OCI-LY1 (cell line): ENCODE data around the gene MAN1C1.

ENCODE experiments used
- H2AFZ ChIP-seq: fragments of 200-600 bp; sonication (generic), shearing (Covaris generic); 2 replicates; pipeline ENCODE4 v1.6.0; 2014; ENCODE audit warnings: antibody characterized with exemption, mild to moderate bottlenecking, low read length
- H3F3A ChIP-seq: fragments of 200-600 bp; sonication (generic), shearing (Covaris generic); 2 replicates; pipeline ENCODE4 v1.6.0; 2014; ENCODE audit warnings: mild to moderate bottlenecking, antibody characterized with exemption, low read length, moderate library complexity; ENCODE audit not compliant: insufficient read depth
- H3K27ac ChIP-seq: fragments of 200-600 bp; sonication (generic); 2 replicates; pipeline ENCODE4 v1.5.1; 2014; ENCODE audit warnings: low read length, mixed run types, mild to moderate bottlenecking, low read depth; ENCODE audit not compliant: poor library complexity, severe bottlenecking
- H3K27me3 ChIP-seq: fragments of 200-600 bp; sonication (generic); 2 replicates; pipeline ENCODE4 v1.6.0; 2014; ENCODE audit warnings: antibody characterized with exemption, mild to moderate bottlenecking, low read length, moderate library complexity; ENCODE audit not compliant: insufficient read depth
- H3K36me3 ChIP-seq: fragments of 200-600 bp; sonication (generic); 2 replicates; pipeline ENCODE4 v1.6.1; 2014; ENCODE audit warnings: mild to moderate bottlenecking, antibody characterized with exemption, low read length, moderate library complexity, mixed read lengths; ENCODE audit not compliant: insufficient read depth
- H3K4me1 ChIP-seq: fragments of 200-600 bp; sonication (generic); 2 replicates; pipeline ENCODE4 v1.5.1; 2014; ENCODE audit warnings: mild to moderate bottlenecking, low read length, moderate library complexity; ENCODE audit not compliant: insufficient read depth, severe bottlenecking
- H3K4me2 ChIP-seq: fragments of 200-600 bp; sonication (generic), shearing (Covaris generic); 2 replicates; pipeline ENCODE4 v1.6.1; 2014; ENCODE audit warnings: low read length
- H3K4me3 ChIP-seq: fragments of 200-600 bp; sonication (generic); 2 replicates; pipeline ENCODE4 v1.5.1; 2014; ENCODE audit warnings: low read length, low read depth, mild to moderate bottlenecking, mixed read lengths; ENCODE audit not compliant: poor library complexity, severe bottlenecking
- H3K79me2 ChIP-seq: fragments of 200-600 bp; shearing (Covaris generic); 2 replicates; pipeline ENCODE4 v1.6.1; 2016; ENCODE audit warnings: mixed run types, low read length, mixed read lengths; ENCODE audit not compliant: insufficient read depth
- H3K9ac ChIP-seq: fragments of 200-600 bp; sonication (generic), shearing (Covaris generic); 2 replicates; pipeline ENCODE4 v1.6.1; 2014; ENCODE audit warnings: mild to moderate bottlenecking, low read length, mixed read lengths
- H3K9me2 ChIP-seq: fragments of 200-600 bp; sonication (generic), shearing (Covaris generic); 2 replicates; pipeline ENCODE4 v1.6.1; 2014; ENCODE audit warnings: low read depth, mild to moderate bottlenecking, low read length, mixed read lengths
- H3K9me3 ChIP-seq: fragments of 200-600 bp; shearing (Covaris generic); 2 replicates; pipeline ENCODE4 v1.6.1; 2014; ENCODE audit warnings: low read length, mixed read lengths
- H4K20me1 ChIP-seq: fragments of 200-600 bp; sonication (generic), shearing (Covaris generic); 2 replicates; pipeline ENCODE4 v1.6.0; 2016; ENCODE audit warnings: mild to moderate bottlenecking, low read length; ENCODE audit not compliant: insufficient read depth
- CTCF ChIP-seq: fragments of 200-600 bp; sonication (generic), shearing (Covaris generic); IDR thresholded peaks from 2 replicates; pipeline ENCODE4 v1.5.1; 2017; ENCODE audit warnings: mild to moderate bottlenecking, antibody characterized with exemption, low read length, moderate library complexity, mixed read lengths
- EZH2 ChIP-seq: fragments of 200-600 bp; sonication (generic), shearing (Covaris generic); IDR thresholded peaks from 2 replicates; pipeline ENCODE4 v1.8.0; 2017; ENCODE audit warnings: borderline replicate concordance, mixed run types, mild to moderate bottlenecking, antibody characterized with exemption, low read length, moderate library complexity, mixed read lengths

The MAN1C1 gene

GRCh38 chr1:25750923-25751605 lies 134.5 kb downstream of the MAN1C1 start:
- H3K4me1 ChIP-seq, result no peaks in the 10 kb centered on the region
- TF ChIP-seq CTCF (no peak), EZH2 (no peak)
- H3K9me2 ChIP-seq, result no peaks in the 10 kb centered on the region
- no peaks in the 10 kb centered on the region for H4K20me1 ChIP-seq
- no peaks in the 10 kb centered on the region; the same call in 1 of the 2 replicates for H3K27me3 ChIP-seq
- H3K9ac ChIP-seq, result no peak overlapping the region
- no peaks in the 10 kb centered on the region for H3K36me3 ChIP-seq
- H3K4me2 ChIP-seq, result no peak overlapping the region
- no peaks in the 10 kb centered on the region for H3F3A ChIP-seq
- H3K9me3 ChIP-seq, result no peaks in the 10 kb centered on the region
- no peak overlapping the region for H3K4me3 ChIP-seq
- no peak overlapping the region for H2AFZ ChIP-seq
- no peak overlapping the region for H3K27ac ChIP-seq
- no peaks in the 10 kb centered on the region for H3K79me2 ChIP-seq

DNA sequence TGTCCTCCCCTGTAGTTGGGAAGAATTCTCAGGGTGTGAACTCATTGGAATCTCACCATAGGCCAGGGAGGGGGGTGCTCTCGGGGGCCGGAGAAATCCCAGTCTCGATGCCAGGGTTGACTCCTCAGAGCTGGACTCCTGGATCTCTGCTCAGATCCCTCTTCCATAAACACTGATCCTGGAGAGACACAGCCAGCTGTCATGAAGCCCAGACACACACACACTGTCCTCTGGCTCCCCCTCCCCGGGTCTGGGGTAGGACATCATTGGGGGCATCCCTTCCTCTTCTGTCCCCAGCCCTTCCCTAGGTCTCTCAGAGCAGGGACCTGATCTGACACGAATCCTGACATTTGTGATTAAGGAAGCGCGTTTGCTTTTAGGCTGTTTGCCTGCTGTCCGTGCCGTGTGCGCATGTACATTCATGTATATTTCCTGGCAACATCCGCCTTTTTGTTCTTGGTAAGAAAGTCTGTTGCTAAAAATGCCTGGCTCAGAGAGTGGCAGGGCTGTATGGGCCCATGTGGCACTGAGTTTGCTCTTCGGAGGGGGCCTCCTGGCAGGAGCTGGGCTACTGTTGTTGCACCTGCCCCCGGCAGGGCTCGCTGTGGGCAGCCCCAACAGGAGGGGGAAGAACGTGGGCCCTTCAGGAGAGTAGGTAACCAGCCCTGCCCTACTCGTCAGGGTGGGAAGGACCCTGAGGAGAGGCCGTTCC lies 138.0 kb downstream of the MAN1C1 start:
- no peaks in the 10 kb centered on the region for H3K9me3 ChIP-seq
- TF ChIP-seq CTCF (0 out of 2 replicates have a peak, but pooled peaks have one; percentile 15), EZH2 (no peak)
- H3K9me2 ChIP-seq, result no peaks in the 10 kb centered on the region
- H2AFZ ChIP-seq, result no peak overlapping the region
- H3K79me2 ChIP-seq, result no peaks in the 10 kb centered on the region
- H3K4me3 ChIP-seq, result no peak overlapping the region
- H3K36me3 ChIP-seq, result no peaks in the 10 kb centered on the region
- H3K9ac ChIP-seq, result no peak overlapping the region
- no peaks in the 10 kb centered on the region for H3K4me1 ChIP-seq
- no peak overlapping the region for H3K4me2 ChIP-seq
- no peak overlapping the region for H3K27ac ChIP-seq
- no peaks in the 10 kb centered on the region; the same call in 1 of the 2 replicates for H3K27me3 ChIP-seq
- H4K20me1 ChIP-seq, result no peaks in the 10 kb centered on the region
- no peaks in the 10 kb centered on the region for H3F3A ChIP-seq

DNA sequence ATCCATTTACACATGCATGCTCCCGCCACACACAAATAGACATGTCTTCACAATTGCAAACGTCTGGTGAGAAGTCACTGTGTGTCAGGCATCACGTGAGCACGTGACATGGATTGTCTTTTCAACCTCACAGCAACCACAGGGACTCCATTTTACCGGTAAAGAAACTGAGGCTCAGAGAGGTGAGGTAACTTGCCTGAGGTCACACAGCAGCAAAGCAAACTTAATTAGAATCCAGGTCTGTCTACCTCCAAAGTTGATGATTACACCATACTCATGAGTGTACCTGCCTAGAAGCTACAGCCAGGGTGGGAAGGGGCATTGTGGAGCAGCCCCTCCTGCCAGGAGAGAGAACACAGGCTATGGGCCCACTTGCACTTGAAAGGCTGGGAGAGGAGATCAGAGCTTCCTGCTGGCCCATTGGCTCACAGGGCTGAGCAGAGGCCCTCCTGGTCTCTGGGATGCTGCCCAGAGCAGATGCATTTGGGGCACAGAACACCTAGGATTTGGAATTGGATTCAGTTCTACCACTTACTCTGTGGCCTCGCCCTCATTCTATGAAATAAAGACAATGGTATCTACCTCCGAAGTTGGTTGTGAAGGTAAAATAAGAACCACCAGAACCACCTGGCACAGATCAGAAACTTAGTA lies 139.0 kb downstream of the MAN1C1 start:
- Histone ChIP-seq H3K4me3 (no peak overlapping the region), H3K79me2 (no peaks in the 10 kb centered on the region), H2AFZ (no peak overlapping the region), H3K9me3 (no peaks in the 10 kb centered on the region), H3K9me2 (no peaks in the 10 kb centered on the region), H4K20me1 (no peaks in the 10 kb centered on the region), H3K4me1 (no peaks in the 10 kb centered on the region), H3K9ac (no peak overlapping the region), H3K36me3 (no peaks in the 10 kb centered on the region), H3F3A (no peaks in the 10 kb centered on the region), H3K4me2 (no peak overlapping the region), H3K27ac (no peak overlapping the region), H3K27me3 (no peaks in the 10 kb centered on the region; the same call in 1 of the 2 replicates)
- TF ChIP-seq EZH2, result no peak
- TF ChIP-seq CTCF, result no peak
